HepG2 (cell line): ENCODE data around the gene DPH2. TPM values are rescaled to one million over a fixed set of nuclear protein-coding genes. Genes with fewer than 3 reads are reported as not detected.

Experiments used
- ATAC-seq: fragments of 200-7000 bp; cut with Tn5 transposase; 3 replicates; pipeline ENCODE4 v1.9.1; 2020; ENCODE audit warnings: mild to moderate bottlenecking, moderate library complexity
- BruUV-seq: library from RNA; stranded (reverse); fragments of 400-500 nt; replicated peaks from 2 replicates; lab custom pipeline; 2021; lab: Mats Ljungman, UMichigan
- CTCF ChIA-PET: fragments of 300-600 bp; formaldehyde crosslinking; extraction: SDS; loops from one replicate; lab custom pipeline; 2021; ENCODE audit warnings: low total read pairs, inconsistent platforms, low intra/inter-chr PET ratio; lab: Yijun Ruan, JAX
- POLR2A ChIA-PET: fragments of 350-600 bp; sonication (Branson Sonifier 250); formaldehyde crosslinking; loops from one replicate; lab custom pipeline; 2020; ENCODE audit warnings: antibody characterized with exemption, inconsistent platforms; lab: Yijun Ruan, JAX
- DNase-seq: peaks from one replicate; pipeline ENCODE4 v3.0.0-alpha.2; 2015; ENCODE audit warnings: low spot score
- FAIRE-seq: peaks from 3 replicates; lab custom pipeline; 2011; peaks lifted over from hg19 to GRCh38; lab: Jason Lieb, UNC
- H2AFZ ChIP-seq: one replicate; pipeline ENCODE4 v1.6.1; 2011; ENCODE audit warnings: low read length, inconsistent platforms
- H3K27ac ChIP-seq: fragments of 300-600 bp; 3 replicates; pipeline ENCODE4 v1.8.0; 2011; ENCODE audit warnings: mixed run types, mild to moderate bottlenecking, mixed read lengths, low read length, inconsistent platforms; ENCODE audit not compliant: insufficient read depth; ENCODE audit errors: extremely low read length
- H3K27me3 ChIP-seq, 2 experiments: fragments of 200-600 bp in 1 of 2; 2 replicates in 1 of 2; 3 replicates in 1 of 2; pipeline versions ENCODE4 v1.6.0 to v1.8.0; 2011; ENCODE audit warnings: low read length in 2 of 2, mild to moderate bottlenecking in 2 of 2, moderate library complexity in 2 of 2, inconsistent platforms in 1 of 2; ENCODE audit not compliant: insufficient read depth in 2 of 2, control insufficient read depth in 1 of 2
- H3K36me3 ChIP-seq, 2 experiments: fragments of 200-600 bp in 1 of 2; replicated peaks in 1 of 2; 2 replicates in 1 of 2; 3 replicates in 1 of 2; pipeline versions ENCODE4 v1.5.1 to v1.8.0; 2011; ENCODE audit warnings: low read length in 2 of 2, inconsistent platforms in 1 of 2; ENCODE audit not compliant: insufficient read depth in 2 of 2, control insufficient read depth in 1 of 2
- H3K4me1 ChIP-seq: 2 replicates; pipeline ENCODE4 v1.5.1; 2012; ENCODE audit warnings: low read length, inconsistent platforms; ENCODE audit not compliant: insufficient read depth
- H3K4me2 ChIP-seq: 2 replicates; pipeline ENCODE4 v1.6.0; 2011; ENCODE audit warnings: low read depth, low read length, inconsistent platforms
- H3K4me3 ChIP-seq, 3 experiments: fragments of 200-600 bp in 1 of 3; sonication (generic), shearing (Covaris generic) in 1 of 3; replicated peaks in 1 of 3; 2 replicates each; pipeline ENCODE4 v1.5.1; 2011 to 2016; ENCODE audit warnings: low read length in 3 of 3, inconsistent platforms in 2 of 3, low read depth in 2 of 3, mild to moderate bottlenecking in 2 of 3, control low read depth in 1 of 3, mixed read lengths in 1 of 3; ENCODE audit not compliant: insufficient read depth in 1 of 3
- H3K79me2 ChIP-seq: one replicate; pipeline ENCODE4 v1.6.1; 2011; ENCODE audit warnings: low read length, inconsistent platforms; ENCODE audit not compliant: insufficient read depth
- H3K9ac ChIP-seq: 2 replicates; pipeline ENCODE4 v1.6.0; 2011; ENCODE audit warnings: mild to moderate bottlenecking, low read depth, low read length, inconsistent platforms; ENCODE audit not compliant: insufficient read depth
- H3K9me3 ChIP-seq: 2 replicates; pipeline ENCODE4 v1.5.1; 2012; ENCODE audit warnings: mild to moderate bottlenecking, low read length
- H4K20me1 ChIP-seq: 2 replicates; pipeline ENCODE4 v1.6.0; 2011; ENCODE audit warnings: inconsistent platforms, mild to moderate bottlenecking, low read length, moderate library complexity; ENCODE audit not compliant: insufficient read depth
- ARHGAP35 ChIP-seq: sonication (generic); formaldehyde crosslinking; IDR thresholded peaks from 2 replicates; pipeline ENCODE4 v1.9.0; 2022; ENCODE audit warnings: mild to moderate bottlenecking, inconsistent platforms, moderate library complexity, missing genetic modification reagents, borderline replicate concordance
- CBFB ChIP-seq: sonication (generic); formaldehyde crosslinking; IDR thresholded peaks from 2 replicates; pipeline ENCODE4 v1.4.0; 2020; ENCODE audit warnings: missing genetic modification reagents
- JUNB ChIP-seq: sonication (generic); formaldehyde crosslinking; IDR thresholded peaks from 2 replicates; pipeline ENCODE4 v1.8.0; 2022; ENCODE audit warnings: missing genetic modification reagents, mild to moderate bottlenecking, borderline replicate concordance
- MIXL1 ChIP-seq: IDR thresholded peaks from 2 replicates; pipeline ENCODE4 v1.6.1; 2016
- RNF2 ChIP-seq: fragments of 450-650 bp; conservative IDR thresholded peaks from 2 replicates; pipeline ENCODE4 v1.6.1; 2016; ENCODE audit warnings: low read depth
- RORA ChIP-seq: sonication (generic); formaldehyde crosslinking; IDR thresholded peaks from 2 replicates; pipeline ENCODE4 v1.5.0; 2020; ENCODE audit warnings: mild to moderate bottlenecking, missing genetic modification reagents, moderate library complexity
- SIX1 ChIP-seq: sonication (generic); formaldehyde crosslinking; IDR thresholded peaks from 2 replicates; pipeline ENCODE4 v1.4.0; 2020; ENCODE audit warnings: missing genetic modification reagents, borderline replicate concordance
- SOX5 ChIP-seq: IDR thresholded peaks from 2 replicates; pipeline ENCODE4 v1.6.1; 2016; ENCODE audit warnings: borderline replicate concordance
- SOX6 ChIP-seq, 2 experiments: fragments of 450-650 bp in 1 of 2; sonication (generic) in 1 of 2; formaldehyde crosslinking in 1 of 2; IDR thresholded peaks; 2 replicates each; pipeline versions ENCODE4 v1.4.0 to v1.6.1; 2017 to 2020; ENCODE audit warnings: antibody characterized with exemption in 1 of 2, mild to moderate bottlenecking in 1 of 2, missing genetic modification reagents in 1 of 2
- STAT5B ChIP-seq: sonication (generic); formaldehyde crosslinking; IDR thresholded peaks from 2 replicates; pipeline ENCODE4 v1.4.0; 2020; ENCODE audit warnings: missing genetic modification reagents
- TCF7L2 ChIP-seq: IDR thresholded peaks from 2 replicates; pipeline ENCODE4 v1.6.1; 2011; ENCODE audit warnings: mild to moderate bottlenecking, low read depth, low read length, moderate library complexity
- THAP9 ChIP-seq: sonication (generic); formaldehyde crosslinking; IDR thresholded peaks from 2 replicates; pipeline ENCODE4; 2020; ENCODE audit warnings: missing genetic modification reagents, mild to moderate bottlenecking, borderline replicate concordance
- THYN1 ChIP-seq: sonication (generic); formaldehyde crosslinking; IDR thresholded peaks from 2 replicates; pipeline ENCODE4 v1.8.1; 2023; ENCODE audit warnings: low read depth, mild to moderate bottlenecking, moderate library complexity, missing genetic modification reagents, borderline replicate concordance
- ZBTB1 ChIP-seq: sonication (generic); formaldehyde crosslinking; IDR thresholded peaks from 2 replicates; pipeline ENCODE4 v1.4.0; 2020; ENCODE audit warnings: missing genetic modification reagents, borderline replicate concordance
- ZNF180 ChIP-seq: sonication (generic); formaldehyde crosslinking; IDR thresholded peaks from 2 replicates; pipeline ENCODE4 v1.4.0; 2020; ENCODE audit warnings: low read depth, missing genetic modification reagents, borderline replicate concordance
- ZNF20 ChIP-seq: sonication (generic); formaldehyde crosslinking; IDR thresholded peaks from 2 replicates; pipeline ENCODE4 v1.4.0; 2020; ENCODE audit warnings: mild to moderate bottlenecking, moderate library complexity, missing genetic modification reagents
- ZNF234 ChIP-seq: sonication (generic); formaldehyde crosslinking; conservative IDR thresholded peaks from 2 replicates; pipeline ENCODE4 v1.5.1; 2020; ENCODE audit warnings: mild to moderate bottlenecking, missing genetic modification reagents
- ZNF362 ChIP-seq: sonication (generic); formaldehyde crosslinking; IDR thresholded peaks from 2 replicates; pipeline ENCODE4 v1.4.0; 2020; ENCODE audit warnings: missing genetic modification reagents, mild to moderate bottlenecking, borderline replicate concordance
- ZNF383 ChIP-seq: sonication (generic); formaldehyde crosslinking; IDR thresholded peaks from 2 replicates; pipeline ENCODE4 v1.4.0; 2020; ENCODE audit warnings: missing genetic modification reagents, mild to moderate bottlenecking, borderline replicate concordance
- ZSCAN9 ChIP-seq: IDR thresholded peaks from 2 replicates; pipeline ENCODE4 v1.6.1; 2016; ENCODE audit warnings: borderline replicate concordance
- WGBS: methylation state at CpG from one replicate; pipeline ENCODE4 v1.1.6; 2017; ENCODE audit warnings: low lambda C conversion rate; 5-methylcytosine and 5-hydroxymethylcytosine counted together
- in situ Hi-C: cut with HindIII; loops from 2 replicates; pipeline ENCODE4 v1.10.0; 2017; ENCODE audit warnings: low pct_unique_long_range_greater_than_20kb; ENCODE audit not compliant: extremely low pct_ligation_motif_present
- intact Hi-C: fragments of 100-400 bp; cut with micrococcal nuclease; formaldehyde crosslinking; loops from one replicate; pipeline ENCODE4 v1.10.0; 2022; ENCODE audit not compliant: unreplicated experiment
- polyA plus RNA-seq, 8 experiments: library from polyadenylated mRNA; depleted of rRNA in 3 of 8; stranded (reverse) in 7 of 8; unstranded in 1 of 8; fragments of >200 nt; fragmentation: Illumina TruSeq in 4 of 8; extraction: Trizol in 4 of 8; gene quantifications; 2 replicates each; pipeline versions ENCODE4 v1.2.1 to v1.2.3, GENCODE V29; 2011 to 2016; ENCODE audit warnings: low read depth in 4 of 8, missing spikeins in 1 of 8, mixed read lengths in 1 of 8; ENCODE audit not compliant: insufficient read depth in 1 of 8
- total RNA-seq, 5 experiments: library from RNA; depleted of rRNA; stranded (reverse); fragments of >200 nt; fragmentation: Illumina TruSeq; extraction: Trizol; gene quantifications; 2 replicates each; pipeline ENCODE4 v1.2.3, GENCODE V29; 2016; ENCODE audit warnings: low read depth in 1 of 5

Gene DPH2
- total and polyA plus RNA-seq, 2 of the 13 experiments (the other 11 are each of a cell fraction or from before 2014, with no cell fraction given) = 32.2 to 38.3 TPM

GRCh38 chr1:43946236-43947060 lies 23.4 kb upstream of the DPH2 start, which contains the start of gene IPO13:
Gene IPO13 (plus strand): TSS chr1:43946950. CDS start chr1:43947601, 651 bp downstream.
- H3K27me3 ChIP-seq = no peaks in the 10 kb centered on the region; a peak in 1 of 5 replicates
- H2AFZ ChIP-seq = no peak within 1 kb of the TSS
- DNase-seq (peak; percentile 92), FAIRE-seq (peak; percentile 77), ATAC-seq (peak; percentile 92)
- ChIA-PET CTCF (interaction anchor here (0.7 kb wide), 1 partner anchor 183 kb away, joined by 3 read pairs; no protein-coding TSS in a partner anchor), POLR2A (interaction anchor here (0.8 to 5.0 kb wide), 9 partner anchors 11 to 296 kb away, joined by 3 to 38 read pairs (median 7); partner anchors contain the start of genes ATP6V0B, DPH2 and KDM4A)
- H4K20me1 ChIP-seq = no peaks in the 10 kb centered on the region
- H3K4me2 ChIP-seq = peak within 1 kb of the TSS; percentile 84
- BruUV-seq = no TSS peak
- peak within 1 kb of the TSS; percentile 93 for H3K27ac ChIP-seq
- H3K36me3 ChIP-seq = no peaks in the 10 kb centered on the region; a peak in 1 of 5 replicates
- in situ Hi-C loops = no loop called here
- H3K9me3 ChIP-seq = no peaks in the 10 kb centered on the region
- H3K9ac ChIP-seq = peak within 1 kb of the TSS; percentile 94
- H3K4me3 ChIP-seq = peak within 1 kb of the TSS; percentile 69 to 90 (median 79)
- H3K4me1 ChIP-seq = peaks cover 27% of the 10 kb centered on the region
- under 1% methylated on average over 33 of the region's 74 CpGs for WGBS
- intact Hi-C loops = loop anchor here (1.0 to 5.0 kb wide), 3 partner anchors 10 to 239 kb away; partner anchors contain the start of gene ST3GAL3
- peaks cover 11% of the 10 kb centered on the region for H3K79me2 ChIP-seq
- TF ChIP-seq SOX5 (CRISPR knock-in tag) (peak; percentile 50; the same call in 1 of the 2 replicates), ZBTB1 (CRISPR knock-in tag) (no peak), STAT5B (CRISPR knock-in tag) (0 out of 2 replicates have a peak, but pooled peaks have one; percentile 33), SOX6 (IDR thresholded peaks at IDR 0.05) (no peak), SOX6 (CRISPR knock-in tag; IDR thresholded peaks at IDR 0.05) (peak; percentile 84), MIXL1 (CRISPR knock-in tag) (peak; percentile 48; the same call in 1 of the 2 replicates), SIX1 (peak; percentile 30; the same call in 1 of the 2 replicates), ZNF180 (CRISPR knock-in tag) (no peak), ZNF20 (no peak), TCF7L2 (no peak), ZNF362 (CRISPR knock-in tag) (no peak), RNF2 (peak; percentile 78), JUNB (CRISPR knock-in tag) (no peak), THYN1 (CRISPR knock-in tag) (no peak), ZSCAN9 (CRISPR knock-in tag) (peak; percentile 49; the same call in 1 of the 2 replicates), CBFB (CRISPR knock-in tag) (peak; percentile 89), ZNF234 (CRISPR knock-in tag) (peak; percentile 37; the same call in 1 of the 2 replicates), ZNF383 (no peak; the same call in 1 of the 2 replicates), ARHGAP35 (CRISPR knock-in tag) (peak; percentile 57; the same call in 1 of the 2 replicates), RORA (CRISPR knock-in tag) (no peak), THAP9 (peak; percentile 90; the same call in 1 of the 2 replicates)
